ENCODE data around the gene TRAPPC14.
A peak's percentile ranks its signal among the peaks of the same experiment; 100 is the strongest.

The TRAPPC14 gene

GRCh38 chr7:100126931-100127865 lies 31.3 kb downstream of the TRAPPC14 start, which contains the start of gene MBLAC1:
Gene MBLAC1 (plus strand): TSS chr7:100126967. CDS start chr7:100127396, 429 bp downstream.
- Mint-ChIP-seq H3K4me1 (peaks cover 12% of the 10 kb centered on the region), H3K4me3 (peak within 1 kb of the TSS; percentile 97 to 99 (median 97)), H3K27me3 (ENCODE audit: low read depth) (no peaks in the 10 kb centered on the region), H3K9me3 (no peaks in the 10 kb centered on the region), H3K27ac (peak within 1 kb of the TSS; percentile 100), H3K36me3 (ENCODE audit: low read depth) (peaks cover 10% of the 10 kb centered on the region)
- TF ChIP-seq CTCF (IDR thresholded peaks at IDR 0.05; ENCODE audit: unreplicated experiment in 3 of 3), result no peak

- H3K9me3 Mint-ChIP-seq, result no peaks in the 10 kb centered on the region
- no peaks in the 10 kb centered on the region for H3K27me3 Mint-ChIP-seq (ENCODE audit: low read depth)
- H3K36me3 Mint-ChIP-seq (ENCODE audit: low read depth), result peaks cover 10% of the 10 kb centered on the region
- peaks cover 12% of the 10 kb centered on the region for H3K4me1 Mint-ChIP-seq
- no peak for TF ChIP-seq CTCF (IDR thresholded peaks at IDR 0.05; ENCODE audit: unreplicated experiment in 3 of 3)
- peak overlapping the region; percentile 100 for H3K27ac Mint-ChIP-seq
- H3K4me3 Mint-ChIP-seq, result peak overlapping the region; percentile 97 to 99 (median 97)
These were observed 32.1 kb downstream of the TRAPPC14 start for GRCh38 chr7:100126239-100126930.

GRCh38 chr7:100124301-100125230 lies 34.0 kb downstream of the TRAPPC14 start:
- Mint-ChIP-seq H3K9me3 (no peaks in the 10 kb centered on the region), H3K27me3 (ENCODE audit: low read depth) (no peaks in the 10 kb centered on the region), H3K36me3 (ENCODE audit: low read depth) (peaks cover 10% of the 10 kb centered on the region), H3K4me1 (peaks cover 25% of the 10 kb centered on the region), H3K4me3 (peak overlapping the region; percentile 97 to 99 (median 97)), H3K27ac (peak overlapping the region; percentile 36 to 100 (median 77))
- no peak for TF ChIP-seq CTCF (IDR thresholded peaks at IDR 0.05; ENCODE audit: unreplicated experiment in 3 of 3)

- Mint-ChIP-seq H3K36me3 (ENCODE audit: low read depth) (peaks cover 10% of the 10 kb centered on the region), H3K27me3 (ENCODE audit: low read depth) (no peaks in the 10 kb centered on the region), H3K4me1 (peaks cover 25% of the 10 kb centered on the region), H3K9me3 (no peaks in the 10 kb centered on the region), H3K27ac (peak overlapping the region in 1 of 3 experiments; percentile 33), H3K4me3 (peak overlapping the region; percentile 54 to 65 (median 61))
- no peak for TF ChIP-seq CTCF (IDR thresholded peaks at IDR 0.05; ENCODE audit: unreplicated experiment in 3 of 3)
These were observed 36.0 kb downstream of the TRAPPC14 start for GRCh38 chr7:100122568-100122967.

GRCh38 chr7:100122067-100122466 lies 36.5 kb downstream of the TRAPPC14 start:
- H3K4me1 Mint-ChIP-seq, result peaks cover 25% of the 10 kb centered on the region

More at GRCh38 chr7:100122067-100122466, 36.5 kb downstream of the TRAPPC14 start:
- TF ChIP-seq CTCF (IDR thresholded peaks at IDR 0.05; ENCODE audit: unreplicated experiment in 3 of 3), result no peak
- Mint-ChIP-seq H3K9me3 (no peaks in the 10 kb centered on the region), H3K36me3 (ENCODE audit: low read depth) (peaks cover 10% of the 10 kb centered on the region), H3K27ac (peak overlapping the region in 2 of 3 experiments; percentile 33), H3K27me3 (ENCODE audit: low read depth) (no peaks in the 10 kb centered on the region), H3K4me3 (peak overlapping the region; percentile 41 to 53 (median 48))
